Measurements from ENCODE around the gene TRIO. TPM values are rescaled to one million over a fixed set of nuclear protein-coding genes. Genes with fewer than 3 reads are reported as not detected.

TRIO gene
- total RNA-seq, 2 experiments from 2014 or later: 6.0 to 6.6 TPM

GRCh38 chr5:14308384-14309154 is 165.4 kb downstream of the TRIO start:
- ChIA-PET POLR2A (no interaction called here), CTCF (no interaction called here)
- peaks cover 2% of the 10 kb centered on the region for H3K27me3 Mint-ChIP-seq
- DNase-seq: no peak
- H3K27ac Mint-ChIP-seq: no peak overlapping the region
- no peaks in the 10 kb centered on the region for H3K36me3 Mint-ChIP-seq
- H3K9me3 Mint-ChIP-seq: no peaks in the 10 kb centered on the region
- H3K4me1 Mint-ChIP-seq (ENCODE audit: low read depth): no peaks in the 10 kb centered on the region
- no peak overlapping the region for H3K4me3 Mint-ChIP-seq
- intact Hi-C loops (cut with micrococcal nuclease): no loop called here

DNA sequence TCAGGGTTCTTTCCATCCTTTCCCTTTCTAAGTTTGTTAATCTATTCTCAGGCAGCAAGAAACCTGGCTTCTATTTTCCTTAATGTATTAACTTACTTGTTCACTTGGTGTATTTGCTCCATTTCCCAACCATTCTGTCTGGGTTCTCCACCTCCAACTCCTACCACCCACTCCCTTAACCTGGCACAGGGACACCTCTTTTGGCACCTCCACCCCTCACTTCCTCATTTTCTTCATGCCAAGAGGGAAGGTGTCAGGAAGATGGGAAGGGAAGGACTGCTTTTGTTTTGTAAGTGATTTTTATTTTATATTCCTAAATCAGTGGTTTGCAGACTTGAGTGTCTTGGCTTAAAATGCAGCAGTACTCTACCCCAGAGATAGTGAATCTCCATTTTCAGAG is 166.1 kb downstream of the TRIO start:
- Mint-ChIP-seq H3K9me3 (no peaks in the 10 kb centered on the region), H3K36me3 (no peaks in the 10 kb centered on the region), H3K27ac (no peak overlapping the region), H3K4me1 (ENCODE audit: low read depth) (no peaks in the 10 kb centered on the region), H3K4me3 (no peak overlapping the region), H3K27me3 (peaks cover 2% of the 10 kb centered on the region)
- POLR2A ChIA-PET: no interaction called here
- intact Hi-C loops (cut with micrococcal nuclease): no loop called here
- DNase-seq: no peak
- CTCF ChIA-PET: no interaction called here

GRCh38 chr5:14309878-14310531 is 166.9 kb downstream of the TRIO start:
- Mint-ChIP-seq H3K4me1 (ENCODE audit: low read depth) (no peaks in the 10 kb centered on the region), H3K9me3 (no peaks in the 10 kb centered on the region), H3K4me3 (no peak overlapping the region), H3K36me3 (no peaks in the 10 kb centered on the region), H3K27me3 (peaks cover 2% of the 10 kb centered on the region), H3K27ac (no peak overlapping the region)
- intact Hi-C loops (cut with micrococcal nuclease): no loop called here
- CTCF ChIA-PET: no interaction called here
- POLR2A ChIA-PET: no interaction called here
- no peak for DNase-seq

DNA sequence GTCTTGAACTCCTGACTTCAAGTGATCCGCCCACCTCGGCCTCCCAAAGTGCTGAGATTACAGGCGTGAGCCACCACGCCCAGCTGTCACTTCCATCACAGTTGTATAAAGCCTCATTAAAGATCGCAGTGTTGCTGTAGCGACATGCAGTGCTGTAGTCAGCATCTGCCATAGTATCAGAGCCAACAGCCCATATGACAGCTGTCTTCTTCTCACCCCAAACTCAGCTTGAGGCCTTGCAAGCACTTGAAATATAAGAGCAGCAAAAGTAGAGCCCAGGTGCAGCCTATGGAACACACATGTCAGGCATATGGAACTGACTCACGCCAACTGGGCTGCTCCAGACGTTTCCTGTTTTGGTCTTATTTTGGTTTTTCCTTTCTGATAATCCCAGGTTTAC is 167.8 kb downstream of the TRIO start:
- no peak for DNase-seq
- H3K4me3 Mint-ChIP-seq: no peak overlapping the region
- H3K9me3 Mint-ChIP-seq: no peaks in the 10 kb centered on the region
- ChIA-PET CTCF (no interaction called here), POLR2A (no interaction called here)
- peaks cover 2% of the 10 kb centered on the region for H3K27me3 Mint-ChIP-seq
- H3K4me1 Mint-ChIP-seq (ENCODE audit: low read depth): no peaks in the 10 kb centered on the region
- no peaks in the 10 kb centered on the region for H3K36me3 Mint-ChIP-seq
- no peak overlapping the region for H3K27ac Mint-ChIP-seq
- intact Hi-C loops (cut with micrococcal nuclease): no loop called here

GRCh38 chr5:14313986-14314690 is 171.0 kb downstream of the TRIO start:
- H3K27ac Mint-ChIP-seq: no peak overlapping the region
- DNase-seq: no peak
- intact Hi-C loops (cut with micrococcal nuclease): no loop called here
- H3K27me3 Mint-ChIP-seq: peaks cover 2% of the 10 kb centered on the region
- no peaks in the 10 kb centered on the region for H3K9me3 Mint-ChIP-seq
- H3K36me3 Mint-ChIP-seq: peaks cover 2% of the 10 kb centered on the region
- ChIA-PET CTCF (no interaction called here), POLR2A (no interaction called here)
- H3K4me3 Mint-ChIP-seq: no peak overlapping the region
- H3K4me1 Mint-ChIP-seq (ENCODE audit: low read depth): no peaks in the 10 kb centered on the region

GRCh38 chr5:14316471-14316870 is 173.3 kb downstream of the TRIO start:
- peaks cover 2% of the 10 kb centered on the region for H3K36me3 Mint-ChIP-seq
- DNase-seq: no peak
- no peak overlapping the region for H3K4me3 Mint-ChIP-seq
- no peak overlapping the region for H3K27ac Mint-ChIP-seq
- H3K9me3 Mint-ChIP-seq: no peaks in the 10 kb centered on the region
- CTCF ChIA-PET: interaction anchor here (1.2 kb wide), 1 partner anchor 36 kb away, joined by 3 read pairs; no protein-coding TSS in a partner anchor
- H3K27me3 Mint-ChIP-seq: peaks cover 2% of the 10 kb centered on the region
- POLR2A ChIA-PET: no interaction called here
- intact Hi-C loops (cut with micrococcal nuclease): no loop called here
- H3K4me1 Mint-ChIP-seq (ENCODE audit: low read depth): no peaks in the 10 kb centered on the region

DNA sequence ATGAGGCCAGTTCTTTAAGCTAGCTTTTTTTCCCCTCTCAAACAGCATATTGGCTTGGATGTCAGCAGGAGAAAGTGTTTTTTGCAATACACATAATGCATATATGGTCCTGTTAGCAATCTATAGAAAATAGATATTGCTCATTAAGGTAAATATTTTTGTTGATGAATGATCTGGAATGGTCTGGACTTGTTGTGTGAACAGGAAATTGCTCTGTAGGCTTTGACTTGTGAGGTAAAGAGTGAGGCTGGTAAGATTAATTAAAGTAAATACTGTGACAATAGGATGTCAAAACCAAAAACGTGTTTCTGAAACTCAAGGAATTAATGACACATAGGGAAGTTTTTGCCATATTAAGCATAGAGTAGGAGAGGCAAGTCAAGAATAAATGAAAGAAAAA is 176.0 kb downstream of the TRIO start:
- ChIA-PET CTCF (no interaction called here), POLR2A (no interaction called here)
- Mint-ChIP-seq H3K36me3 (peaks cover 2% of the 10 kb centered on the region), H3K9me3 (peaks cover 3% of the 10 kb centered on the region), H3K4me3 (no peak overlapping the region), H3K27me3 (no peaks in the 10 kb centered on the region), H3K27ac (no peak overlapping the region), H3K4me1 (ENCODE audit: low read depth) (no peaks in the 10 kb centered on the region)
- DNase-seq: no peak
- intact Hi-C loops (cut with micrococcal nuclease): no loop called here

DNA sequence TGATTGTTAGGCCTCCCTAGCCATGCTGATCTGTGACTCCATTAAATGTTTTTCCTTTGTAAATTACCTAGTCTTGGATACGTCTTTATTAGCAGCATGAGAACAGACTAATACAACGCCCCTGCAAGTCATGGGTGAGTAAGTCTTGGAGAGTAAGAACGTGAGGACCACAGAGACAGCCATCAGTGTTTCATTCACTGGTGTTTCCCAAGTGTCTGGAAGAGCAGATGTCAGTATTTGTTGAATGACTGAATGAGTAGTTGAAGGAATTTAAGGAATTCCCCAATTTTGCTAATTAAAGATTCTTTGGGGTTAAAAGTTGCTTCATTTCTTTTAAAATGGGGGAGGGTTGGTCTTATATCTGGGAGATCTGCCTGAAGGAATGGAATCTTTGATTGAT is 178.8 kb downstream of the TRIO start:
- no peak overlapping the region for H3K27ac Mint-ChIP-seq
- no peak overlapping the region for H3K4me3 Mint-ChIP-seq
- POLR2A ChIA-PET: no interaction called here
- peaks cover 3% of the 10 kb centered on the region for H3K9me3 Mint-ChIP-seq
- no peaks in the 10 kb centered on the region for H3K27me3 Mint-ChIP-seq
- H3K4me1 Mint-ChIP-seq (ENCODE audit: low read depth): no peaks in the 10 kb centered on the region
- no peak for DNase-seq
- H3K36me3 Mint-ChIP-seq: no peaks in the 10 kb centered on the region
- CTCF ChIA-PET: no interaction called here
- intact Hi-C loops (cut with micrococcal nuclease): no loop called here

GRCh38 chr5:14322437-14323187 is 179.5 kb downstream of the TRIO start:
- no peak for DNase-seq
- Mint-ChIP-seq H3K36me3 (no peaks in the 10 kb centered on the region), H3K4me3 (no peak overlapping the region), H3K27ac (no peak overlapping the region), H3K27me3 (no peaks in the 10 kb centered on the region), H3K9me3 (peaks cover 3% of the 10 kb centered on the region), H3K4me1 (ENCODE audit: low read depth) (no peaks in the 10 kb centered on the region)
- intact Hi-C loops (cut with micrococcal nuclease): no loop called here
- CTCF ChIA-PET: no interaction called here
- POLR2A ChIA-PET: interaction anchor here (0.7 kb wide), 1 partner anchor 18 kb away, joined by 3 read pairs; no protein-coding TSS in a partner anchor

- Mint-ChIP-seq H3K27ac (no peak overlapping the region), H3K27me3 (no peaks in the 10 kb centered on the region), H3K9me3 (peaks cover 3% of the 10 kb centered on the region), H3K4me1 (ENCODE audit: low read depth) (no peaks in the 10 kb centered on the region), H3K36me3 (no peaks in the 10 kb centered on the region), H3K4me3 (no peak overlapping the region)
- intact Hi-C loops (cut with micrococcal nuclease): no loop called here
- ChIA-PET POLR2A (interaction anchor here (0.7 kb wide), 1 partner anchor 17 kb away, joined by 3 read pairs; no protein-coding TSS in a partner anchor), CTCF (no interaction called here)
- DNase-seq: no peak
Observed at GRCh38 chr5:14323466-14323865, 180.3 kb downstream of the TRIO start.

DNA sequence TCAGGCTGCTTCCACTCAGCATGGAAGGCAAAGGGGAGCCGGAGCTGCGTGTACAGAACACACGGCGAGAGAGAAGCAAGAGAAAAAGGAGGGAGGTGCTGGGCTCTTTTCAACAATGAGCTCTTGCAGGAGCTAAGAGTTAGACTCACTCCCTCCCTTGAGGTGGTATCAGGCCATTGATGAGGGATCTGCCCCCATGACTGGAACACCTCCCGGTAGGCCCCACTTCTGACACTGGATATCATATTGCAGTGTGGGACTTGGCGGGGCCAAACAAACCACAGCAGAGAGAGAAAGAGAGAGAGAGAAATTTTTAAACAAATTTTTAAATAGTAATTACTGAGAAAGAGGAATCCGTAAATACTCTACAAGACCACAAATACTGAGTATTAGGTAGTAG is 182.2 kb downstream of the TRIO start:
- Mint-ChIP-seq H3K27me3 (no peaks in the 10 kb centered on the region), H3K4me3 (no peak overlapping the region), H3K9me3 (peaks cover 3% of the 10 kb centered on the region), H3K27ac (no peak overlapping the region), H3K4me1 (ENCODE audit: low read depth) (no peaks in the 10 kb centered on the region), H3K36me3 (no peaks in the 10 kb centered on the region)
- intact Hi-C loops (cut with micrococcal nuclease): no loop called here
- ChIA-PET CTCF (no interaction called here), POLR2A (no interaction called here)
- DNase-seq: no peak

All from activated CD4-positive, alpha-beta memory T cell treated with anti-CD3 and anti-CD28 coated beads for 36 hours (primary cell).